ENCODE measurements around the gene COPS2.

Gene COPS2

DNA sequence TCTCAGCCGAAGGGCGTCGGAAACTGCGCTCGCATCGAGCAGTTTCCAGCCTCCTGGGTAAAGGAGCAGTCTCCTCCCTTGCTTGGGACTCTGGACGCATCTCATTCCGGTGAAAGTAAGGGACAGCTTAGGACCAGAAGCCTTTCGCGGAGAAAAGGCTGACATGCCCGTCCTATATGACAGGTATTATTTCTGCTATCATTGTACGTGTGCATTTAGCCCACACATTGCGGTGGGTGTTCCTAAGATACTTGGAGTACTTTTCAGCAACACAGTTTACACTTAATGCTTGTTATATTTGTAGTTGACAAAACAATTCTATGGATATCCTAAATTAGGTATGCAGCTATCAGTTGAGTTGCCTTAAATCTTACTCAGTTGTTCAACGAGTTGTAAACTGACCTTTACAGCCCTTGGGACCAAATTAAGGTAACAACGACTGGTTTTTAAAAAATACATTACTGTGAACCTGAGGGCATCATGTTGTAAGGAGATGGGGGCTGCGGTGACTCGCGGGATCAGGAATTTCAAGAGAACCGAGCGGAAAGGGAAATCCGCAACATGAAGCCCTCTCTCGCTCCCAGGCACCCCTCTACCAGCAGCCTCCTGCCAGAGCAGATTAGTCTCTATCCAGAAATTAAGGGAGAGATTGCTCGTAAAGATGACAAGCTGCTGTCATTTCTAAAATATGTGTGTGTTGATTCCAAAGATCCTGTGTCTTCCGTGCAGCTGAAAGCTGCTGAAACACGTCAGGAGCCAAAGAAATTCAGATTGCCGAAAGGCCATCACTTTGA, 632 bp upstream of the COPS2 start:
- FAIRE-seq = no peak

DNA sequence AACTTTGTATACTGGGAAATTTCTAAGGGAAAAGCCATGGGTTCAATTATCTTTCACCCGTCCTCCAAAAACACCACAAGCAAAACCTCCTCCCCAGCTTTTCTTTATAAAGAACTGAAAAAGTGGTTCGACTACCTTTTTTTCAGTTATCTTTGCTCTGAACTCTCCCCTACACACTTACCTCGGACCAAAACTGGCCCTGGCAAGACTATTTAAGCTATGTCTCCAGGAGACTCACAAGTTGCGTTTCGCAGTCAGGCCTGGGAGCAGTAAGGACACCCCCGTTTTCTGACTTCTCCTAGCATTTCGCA, 645 bp downstream of the COPS2 start:
- no peak for FAIRE-seq

DNA sequence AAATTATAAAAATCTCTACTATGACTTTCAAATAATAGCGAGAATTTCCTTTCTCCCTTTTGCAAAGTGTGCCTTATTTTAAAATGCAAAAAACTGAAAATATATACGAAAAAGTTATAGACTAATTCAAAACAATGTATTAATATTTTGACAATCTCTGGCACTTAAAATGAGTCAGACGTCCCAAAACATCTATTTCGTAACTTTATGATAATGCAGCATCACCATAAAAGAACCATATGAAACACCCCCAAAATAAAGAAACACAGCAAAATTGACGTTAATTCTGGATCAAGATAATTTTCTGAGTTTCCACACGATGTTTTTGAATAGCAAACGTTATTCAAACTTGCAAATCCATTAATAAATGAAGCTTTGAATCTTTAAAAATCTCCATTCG, 1.0 kb downstream of the COPS2 start:
- no peak for FAIRE-seq

DNA sequence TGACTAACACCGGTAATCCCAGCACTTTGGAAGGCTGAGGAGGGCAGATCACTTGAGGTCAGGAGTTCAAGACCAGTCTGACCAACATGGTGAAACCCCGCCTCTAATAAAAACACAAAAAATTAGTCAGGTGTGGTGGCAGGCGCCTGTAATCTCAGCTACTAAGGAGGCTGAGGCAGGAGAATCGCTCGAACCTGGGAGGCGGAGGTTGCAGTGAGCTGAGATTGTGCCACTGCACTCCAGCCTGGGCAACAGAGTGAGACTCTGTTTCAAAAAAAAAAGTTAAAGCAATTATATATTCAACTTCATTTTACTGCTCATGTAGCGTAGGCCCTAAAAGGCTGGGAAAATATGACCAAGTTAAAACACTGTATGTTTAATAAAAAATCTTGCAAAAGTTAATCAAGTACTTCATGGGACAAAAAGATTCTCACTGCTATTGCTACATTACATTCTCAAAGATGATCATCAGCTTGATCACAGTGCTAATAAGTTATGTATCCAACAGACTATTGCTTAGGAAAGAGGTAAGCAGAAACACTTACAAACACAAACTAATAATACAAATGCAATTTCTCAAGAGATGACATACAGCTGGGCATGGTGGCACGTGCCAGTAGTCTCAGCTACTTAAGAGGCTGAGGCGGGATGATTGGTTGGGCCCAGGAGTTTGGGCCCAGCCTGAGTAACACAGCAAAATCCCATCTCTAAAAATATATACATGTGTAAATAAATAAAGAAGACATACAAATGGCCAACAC, 2.7 kb downstream of the COPS2 start:
- no peak for FAIRE-seq

DNA sequence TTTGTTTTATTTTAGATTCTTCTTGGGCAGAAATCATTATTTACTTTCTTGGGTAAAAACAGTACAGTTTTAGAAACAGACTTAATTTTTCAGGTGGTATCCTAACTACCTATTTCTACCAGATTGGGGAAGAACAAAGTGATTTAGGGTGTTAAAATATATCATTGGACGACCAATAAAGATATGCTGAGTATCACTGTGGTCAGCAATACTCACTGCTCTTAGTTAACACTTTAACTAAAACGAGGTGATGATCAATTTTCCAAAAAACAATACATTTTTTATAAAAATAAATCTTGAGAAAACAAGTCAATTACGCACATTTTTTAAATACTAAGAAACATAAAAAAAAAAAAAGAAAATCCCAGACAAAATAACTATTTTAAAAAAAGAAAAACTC, 3.6 kb downstream of the COPS2 start:
- no peak for FAIRE-seq

DNA sequence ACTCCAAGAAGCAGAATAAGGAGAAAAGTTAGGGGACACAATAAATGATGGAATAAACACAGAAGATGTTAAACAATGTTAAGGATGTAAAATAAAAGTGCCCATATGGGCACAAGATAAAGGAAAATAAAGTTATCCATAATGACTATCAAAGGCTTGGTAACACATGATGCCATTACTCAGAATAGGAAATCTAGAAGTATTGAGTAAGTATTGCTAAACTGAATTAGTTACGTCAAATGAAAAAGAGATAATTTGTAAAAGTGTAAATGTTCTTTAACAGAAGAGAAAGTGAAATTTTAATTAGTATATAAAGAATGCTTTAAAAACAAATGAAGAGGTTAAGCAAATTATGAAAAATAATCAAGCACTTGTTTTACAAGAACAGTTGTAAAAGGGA, 6.7 kb downstream of the COPS2 start:
- no peak for FAIRE-seq

DNA sequence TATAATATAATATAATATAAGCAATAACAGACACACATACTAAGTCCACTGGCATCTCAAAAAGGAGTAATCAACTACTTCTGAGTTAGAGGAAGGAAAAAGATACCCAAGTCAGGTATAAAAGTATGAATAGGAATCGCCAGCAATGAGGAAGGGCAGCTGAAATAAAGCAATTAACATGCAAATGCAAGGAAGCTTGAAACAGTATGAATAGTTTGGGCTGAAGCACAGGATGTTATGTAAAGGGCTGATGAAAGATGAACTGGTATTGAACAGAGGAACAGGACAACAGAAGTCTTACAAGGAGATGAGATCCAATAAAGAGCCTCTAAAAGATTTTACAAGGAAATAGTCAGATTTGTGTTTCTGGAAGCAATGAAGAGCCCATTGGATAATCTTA, 7.1 kb downstream of the COPS2 start:
- FAIRE-seq = no peak

DNA sequence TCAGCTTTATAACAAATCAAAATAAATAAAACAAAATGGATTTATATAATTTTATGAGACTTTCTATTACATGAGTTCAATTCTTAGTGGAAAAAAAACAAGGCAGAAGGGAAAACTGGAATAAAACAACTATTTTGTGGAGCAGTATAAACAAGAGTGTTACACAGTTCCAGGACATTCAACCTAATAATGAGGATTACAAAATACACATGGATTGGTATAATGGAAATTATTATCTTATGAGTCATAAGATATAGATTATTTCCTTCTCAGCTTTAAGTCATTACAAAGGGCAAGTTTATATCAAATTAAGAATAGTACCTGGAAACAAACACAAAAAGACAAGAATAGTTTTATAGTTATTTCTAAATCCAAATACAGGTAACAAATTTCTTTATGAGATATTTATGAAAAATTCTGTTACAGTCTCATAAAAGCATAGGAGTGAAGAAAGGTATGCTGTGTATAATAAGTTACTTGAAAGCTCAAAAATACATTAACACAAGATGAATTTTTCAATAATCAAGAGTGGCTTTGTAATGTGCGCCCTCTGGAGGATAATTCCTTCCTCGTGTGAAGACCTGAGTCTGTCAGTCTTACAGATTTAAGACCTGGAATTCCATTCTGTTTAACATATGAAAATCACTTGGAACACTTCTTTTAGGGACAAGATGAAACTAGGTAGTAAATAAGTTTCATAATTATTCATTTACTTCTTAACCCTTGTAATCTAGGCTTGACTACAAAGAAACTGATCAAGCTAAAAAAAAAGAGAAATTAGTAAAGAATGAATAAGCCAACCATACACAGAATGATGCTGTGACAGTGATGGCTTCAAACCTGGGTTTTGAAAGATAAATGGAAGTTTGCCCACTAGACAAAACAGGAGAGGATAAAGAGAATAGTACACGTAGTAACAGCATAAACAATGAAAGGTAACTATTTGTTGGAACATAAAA, 9.5 kb downstream of the COPS2 start:
- FAIRE-seq = peak; percentile 96

DNA sequence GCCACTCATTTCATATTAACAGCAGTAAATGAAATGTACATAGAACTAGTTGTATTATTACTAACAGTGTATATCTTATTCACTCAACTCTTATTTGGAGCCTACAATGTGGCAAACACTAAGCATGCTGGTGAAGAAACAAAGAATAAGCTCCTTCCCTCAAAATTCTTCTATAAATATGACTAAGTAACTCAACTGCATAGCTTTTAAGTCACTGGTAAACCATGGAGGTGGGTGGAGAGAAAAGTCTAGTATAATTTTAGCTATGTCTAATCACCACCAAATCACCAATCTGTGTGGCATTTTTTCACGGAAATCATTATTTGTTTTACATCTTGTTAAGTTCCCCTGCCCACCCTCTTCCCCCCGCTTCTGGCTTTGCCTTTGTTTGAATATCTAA, 17.5 kb downstream of the COPS2 start:
- FAIRE-seq = no peak

DNA sequence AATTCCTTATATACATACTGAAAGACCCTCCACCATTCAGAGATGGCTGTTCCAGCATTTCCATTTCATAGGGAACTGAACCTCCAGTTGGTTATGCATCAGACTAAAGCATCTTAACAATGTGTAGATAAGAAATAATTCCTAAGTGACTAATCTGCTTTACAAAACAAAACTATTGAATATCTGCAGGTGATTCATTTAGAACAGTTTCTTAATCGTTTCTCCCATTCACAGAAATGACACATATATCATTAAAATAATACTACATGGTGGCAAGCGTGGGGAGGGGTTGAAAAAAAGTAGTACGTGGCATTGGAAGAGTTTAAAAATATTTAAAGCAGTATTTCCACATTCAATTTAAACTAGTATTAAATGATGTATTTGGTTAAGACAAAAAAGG, 19.5 kb downstream of the COPS2 start:
- no peak for FAIRE-seq

DNA sequence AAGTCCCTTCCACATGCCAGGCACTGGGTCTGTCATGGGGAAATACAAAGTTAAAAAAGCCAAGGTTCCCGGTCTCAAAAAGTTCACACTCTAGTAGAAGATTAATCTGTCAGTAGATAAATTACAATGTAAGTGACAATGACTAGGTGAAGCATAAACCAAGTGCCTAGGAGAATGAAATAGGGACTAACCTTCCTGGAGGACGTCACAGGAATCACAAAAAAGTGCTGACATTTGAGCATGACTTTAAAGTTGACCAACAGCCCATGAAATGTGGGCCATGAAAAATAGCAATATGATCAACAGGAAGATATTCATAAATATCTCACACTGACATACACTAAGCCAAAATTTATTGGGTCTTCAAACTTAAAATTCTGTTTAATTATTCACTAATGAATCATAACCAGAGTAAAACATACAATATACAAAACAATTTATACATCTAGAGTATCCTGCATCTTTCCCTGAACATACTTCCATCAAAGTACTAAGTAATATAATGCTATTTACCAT, 20.0 kb downstream of the COPS2 start:
- FAIRE-seq = no peak

DNA sequence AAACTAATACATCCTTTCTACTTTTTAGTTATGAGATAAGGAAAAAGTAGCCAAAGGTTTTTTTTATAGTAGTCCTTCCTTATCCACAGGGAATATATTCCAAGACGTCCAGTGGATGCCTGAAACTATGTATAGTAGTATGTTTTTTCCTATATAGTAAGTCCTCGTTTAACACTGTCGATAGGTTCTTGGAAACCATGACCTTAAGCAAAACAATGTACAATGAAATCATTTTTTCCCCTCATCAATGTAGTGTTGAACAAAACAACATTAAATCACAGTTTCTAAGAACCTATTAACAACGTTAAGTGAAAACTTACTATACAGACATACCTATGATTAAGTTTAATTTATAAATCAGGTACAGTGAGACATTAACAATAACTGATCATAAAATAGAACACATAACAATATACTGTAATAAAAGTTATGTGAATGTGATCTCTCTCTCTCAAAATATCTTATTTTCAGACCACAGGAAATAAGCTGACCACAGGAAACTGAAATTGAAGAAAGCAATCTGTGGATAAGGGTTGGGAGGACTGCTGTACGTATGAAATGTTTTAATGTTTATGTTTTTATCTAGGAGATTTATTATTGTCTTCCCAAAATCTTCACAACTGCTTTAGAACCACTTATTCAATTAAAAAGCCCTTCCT, 20.6 kb downstream of the COPS2 start:
- FAIRE-seq = no peak

DNA sequence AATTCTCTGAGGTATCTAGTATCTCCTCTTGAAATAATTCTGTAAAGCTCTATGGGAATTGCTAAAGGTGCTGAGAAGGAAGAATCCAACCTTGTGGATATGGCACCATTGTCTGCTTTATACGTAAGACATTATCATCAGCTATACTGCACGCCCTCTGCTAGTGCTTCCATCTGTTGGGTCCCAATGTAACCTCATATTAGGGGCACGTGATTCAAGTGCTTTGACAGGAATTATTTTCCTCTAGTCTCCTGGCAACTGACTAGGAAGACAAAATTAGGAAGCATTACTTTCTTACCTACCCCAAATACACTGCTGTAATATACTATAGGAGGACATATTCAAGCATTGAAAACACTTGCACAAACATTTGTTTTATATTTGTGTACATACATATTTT, 24.0 kb downstream of the COPS2 start:
- no peak for FAIRE-seq

DNA sequence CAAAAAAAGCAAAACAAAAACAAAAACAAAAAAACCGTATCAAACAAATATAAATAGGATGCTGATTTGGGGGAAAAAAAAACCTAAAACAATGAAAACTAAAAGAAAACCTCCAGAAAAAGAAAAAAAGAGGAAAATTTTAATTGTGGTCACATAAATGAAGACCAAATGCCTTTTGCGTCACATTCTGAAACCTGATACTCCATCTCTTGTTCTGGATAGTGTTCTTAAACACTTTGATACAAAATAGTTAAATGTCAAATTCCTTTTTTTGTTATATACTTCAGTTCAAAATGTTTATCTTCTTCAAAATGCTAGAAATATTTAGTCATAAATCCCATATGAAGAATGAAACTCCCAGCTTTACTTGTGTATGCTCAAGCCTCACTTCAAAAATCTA, 31.0 kb downstream of the COPS2 start:
- FAIRE-seq = peak; percentile 68

DNA sequence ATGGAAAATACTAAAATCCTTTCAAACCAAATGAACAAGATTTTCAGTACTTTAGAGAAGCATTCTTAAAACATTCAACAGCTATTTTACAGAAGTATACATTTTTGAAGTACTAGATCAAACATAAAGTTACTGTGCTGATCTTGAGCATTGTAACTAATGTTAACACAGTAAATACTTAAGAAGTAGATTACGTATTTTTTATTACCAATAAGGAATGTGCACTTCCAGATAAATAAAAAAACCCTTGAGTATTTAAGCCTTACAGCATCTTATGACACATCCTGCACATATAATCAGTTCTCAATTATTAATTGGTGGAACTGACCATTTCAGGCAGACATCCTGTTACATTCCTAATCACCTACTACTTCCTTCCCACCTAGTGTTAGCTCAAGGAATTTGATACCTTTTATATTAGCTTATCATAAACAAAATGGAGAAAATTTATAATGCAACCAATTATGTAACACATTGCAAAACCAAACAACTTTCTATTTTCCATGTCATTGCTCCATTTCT, 32.8 kb downstream of the COPS2 start:
- FAIRE-seq = no peak

DNA sequence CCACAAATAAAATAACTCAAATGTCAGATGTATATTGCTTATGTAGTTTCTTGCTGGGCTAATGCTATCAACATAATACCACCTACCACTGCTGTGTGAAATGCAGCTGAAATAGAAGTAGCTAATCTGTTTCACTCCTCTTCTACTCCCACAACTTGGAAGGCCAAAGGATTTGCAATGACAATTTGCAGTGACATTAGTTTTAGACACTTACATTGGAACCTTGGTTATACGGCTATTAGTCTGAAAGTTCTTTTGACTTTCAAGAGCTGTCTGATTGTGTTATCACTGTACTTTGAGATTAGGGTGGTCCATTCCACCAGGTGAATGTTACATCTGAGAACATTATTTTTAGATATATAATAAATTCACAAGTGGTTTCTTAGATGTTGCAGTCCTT, 33.5 kb downstream of the COPS2 start:
- no peak for FAIRE-seq

DNA sequence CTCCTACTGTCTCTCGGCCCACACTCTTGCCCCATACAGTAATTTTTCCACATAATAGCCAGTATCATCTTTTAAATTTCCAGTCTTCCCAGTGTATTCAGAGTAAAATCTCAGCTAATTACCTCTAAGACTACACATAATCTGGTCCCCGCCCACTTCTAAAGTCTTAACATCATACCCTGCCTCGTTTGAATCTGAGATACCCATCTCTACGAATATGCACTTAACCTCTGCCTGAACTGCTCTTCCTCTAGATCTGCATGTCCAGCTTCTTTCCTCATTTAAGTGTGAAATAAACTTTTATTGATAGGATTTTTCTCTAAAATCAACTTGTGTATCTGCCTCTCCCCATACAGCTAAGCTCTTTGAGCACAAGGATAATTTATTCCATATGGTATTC, 34.6 kb downstream of the COPS2 start:
- FAIRE-seq = no peak

DNA sequence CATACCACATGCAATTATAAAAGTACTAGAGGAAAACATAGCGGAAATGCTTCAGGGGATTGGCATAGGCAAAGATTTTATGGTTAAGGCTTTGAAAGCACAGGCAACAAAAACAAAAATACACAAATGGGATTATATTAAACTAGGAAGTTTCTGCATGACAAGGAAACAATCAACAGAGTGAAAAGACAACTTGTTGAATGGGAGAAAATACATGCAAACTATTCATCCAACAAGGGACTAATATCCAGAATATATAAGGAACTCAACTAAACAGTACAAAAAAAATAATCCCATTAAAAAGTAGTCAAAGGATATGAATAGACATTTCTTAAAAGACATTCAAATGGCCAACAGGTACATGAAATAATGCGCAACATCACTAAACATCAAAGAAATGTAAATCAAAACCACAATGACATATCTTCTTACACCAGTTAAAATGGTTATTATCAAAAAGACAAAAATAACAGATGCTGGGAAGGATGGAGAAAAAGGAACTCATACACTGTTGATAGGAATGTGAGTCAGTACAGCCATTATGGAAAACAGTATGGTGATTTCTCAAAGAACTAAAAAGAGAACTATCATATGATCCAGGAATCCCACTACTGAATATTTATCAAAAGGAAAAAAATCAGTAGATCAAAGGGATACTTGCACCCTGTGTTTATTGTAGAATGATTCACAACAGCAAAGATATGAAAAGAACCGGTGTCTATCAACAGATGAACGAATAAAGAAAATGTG, 39.1 kb downstream of the COPS2 start:
- FAIRE-seq = no peak

DNA sequence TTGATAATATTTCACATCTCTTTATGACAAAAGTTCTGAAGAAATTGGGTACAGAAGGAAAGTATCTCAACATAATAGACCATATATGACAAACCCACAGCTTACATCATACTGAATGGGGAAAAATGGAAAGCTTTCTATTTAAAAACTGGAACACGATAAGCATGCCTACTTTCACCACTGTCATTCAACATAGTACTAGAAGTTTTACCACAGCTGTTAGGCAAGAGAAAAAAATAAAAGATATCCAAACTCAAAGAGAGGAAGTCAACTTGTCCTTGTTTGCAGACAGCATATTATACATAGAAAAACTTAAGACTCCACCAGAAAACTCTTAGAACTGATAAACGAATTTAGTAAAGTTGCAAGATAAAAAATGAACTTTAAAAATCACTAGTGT, 40.3 kb downstream of the COPS2 start:
- FAIRE-seq = no peak

DNA sequence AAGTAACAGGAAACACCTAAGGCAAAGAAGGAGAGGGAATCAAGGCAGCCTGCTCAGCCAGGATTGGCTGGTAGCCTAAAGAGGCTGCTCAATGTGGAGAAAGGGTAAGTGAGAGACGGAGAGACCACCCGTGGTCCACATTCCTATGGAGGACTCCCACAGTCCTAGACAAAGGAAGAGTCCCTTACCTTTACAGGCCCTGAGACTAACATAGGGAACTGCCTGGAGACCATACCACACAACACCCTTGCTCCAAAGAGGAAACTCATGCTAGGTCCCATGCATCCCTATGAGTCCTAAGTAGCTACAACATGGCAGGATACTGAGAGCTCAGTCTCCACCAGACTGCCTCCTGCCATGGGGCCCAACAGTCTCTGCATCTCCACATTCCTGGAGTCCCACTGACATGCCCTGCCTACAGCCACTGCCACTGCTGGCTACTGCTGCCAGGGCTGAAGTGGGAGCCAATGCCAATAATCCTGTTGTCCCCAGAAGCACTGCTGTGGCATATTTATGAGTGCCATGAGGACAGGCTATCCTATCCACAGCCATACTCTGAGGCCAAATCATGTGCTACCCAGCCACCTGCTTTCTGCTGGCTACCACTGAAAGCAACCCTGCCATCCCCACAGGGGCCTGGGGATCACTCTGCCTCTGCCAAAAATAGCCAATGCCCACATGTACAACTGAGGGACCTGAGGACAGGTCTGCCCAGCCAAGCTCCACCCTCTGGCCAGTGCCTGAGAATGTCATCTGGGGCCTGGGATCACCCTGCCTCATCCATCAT, 45.0 kb downstream of the COPS2 start:
- FAIRE-seq = no peak

DNA sequence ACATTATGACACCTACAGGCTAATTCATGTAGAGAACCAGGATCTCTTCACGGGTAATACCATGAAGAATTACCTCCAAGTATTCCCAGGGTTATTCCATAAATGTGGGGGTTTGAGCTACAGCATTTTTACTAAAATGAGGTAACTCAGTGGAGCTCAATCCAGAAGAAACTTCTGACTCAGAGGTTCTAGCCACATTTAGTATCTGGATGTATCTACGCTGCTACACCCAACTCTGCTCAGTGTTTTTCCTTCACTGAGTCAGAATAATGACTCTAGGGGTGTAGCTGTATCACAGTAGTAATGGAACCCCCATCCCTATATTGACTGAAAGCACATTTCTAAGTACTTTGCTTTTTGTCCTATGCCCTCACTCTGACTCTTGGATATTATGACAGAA, 52.4 kb downstream of the COPS2 start:
- FAIRE-seq = no peak

Data from A204.1 (cell line).